HG02763 (cell line): Measurements from ENCODE around the gene SHMT1.
"Not testable (repeated sequence)": the region's sequence is repeated elsewhere in the genome, so short reads cannot be mapped to it uniquely, and the experiment has no call there.

Source experiments
- ATAC-seq: cut with Tn5 transposase; IDR thresholded peaks from one replicate; pipeline ENCODE4 v1.9.1; 2021; ENCODE audit warnings: mild to moderate bottlenecking, moderate library complexity; ENCODE audit not compliant: unreplicated experiment

Gene SHMT1

DNA sequence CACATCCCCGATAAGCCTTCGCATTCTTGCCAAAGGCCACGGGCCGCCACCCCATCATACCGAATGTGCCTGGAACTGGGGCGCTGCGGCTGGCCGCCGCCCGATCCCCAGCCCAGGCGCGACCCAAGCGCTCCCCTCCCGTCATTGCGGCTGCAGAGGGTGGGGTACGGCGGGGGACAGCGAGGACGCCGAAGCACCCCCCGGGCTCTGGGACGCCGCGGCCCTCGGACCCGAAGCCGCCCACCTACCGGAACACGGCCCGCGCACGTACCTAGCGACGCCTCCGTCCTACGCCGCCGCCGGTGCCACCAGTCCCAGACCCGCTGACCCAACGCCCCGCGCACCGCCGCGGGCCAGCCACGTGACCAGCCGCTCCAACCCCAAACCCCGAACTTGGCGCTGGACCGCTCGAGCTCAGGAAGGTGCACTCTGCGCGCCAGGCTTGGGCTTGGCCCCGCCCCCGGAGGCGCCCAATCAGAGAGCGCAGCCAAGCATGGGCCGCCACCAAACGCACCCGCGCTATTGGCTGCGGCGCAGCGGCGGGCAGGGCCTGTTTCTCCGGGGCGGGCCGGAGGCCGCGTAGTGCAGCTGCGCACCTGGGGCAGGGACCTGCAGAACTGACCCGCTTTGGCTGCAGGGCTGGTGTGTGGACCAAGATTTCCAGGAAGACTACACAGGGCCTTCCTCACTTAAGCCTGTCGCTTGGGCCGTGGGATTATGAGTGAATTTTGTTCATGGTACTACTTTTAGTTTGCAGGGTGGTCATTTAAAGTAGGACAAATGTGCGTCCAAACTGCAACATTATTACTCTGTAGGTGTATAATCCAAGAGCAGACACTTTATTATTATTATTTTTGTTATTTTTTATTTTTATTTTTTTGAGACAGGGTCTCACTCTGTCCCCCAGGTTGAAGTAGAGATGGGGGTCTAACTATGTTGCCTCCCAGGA is at the start of gene SHMT1:
TSS of gene SHMT1 (minus strand) at position 450 of the 949 bp plus-strand sequence. CDS start 7,569 bp downstream, outside the sequence.
- ATAC-seq = peak; percentile 99

DNA sequence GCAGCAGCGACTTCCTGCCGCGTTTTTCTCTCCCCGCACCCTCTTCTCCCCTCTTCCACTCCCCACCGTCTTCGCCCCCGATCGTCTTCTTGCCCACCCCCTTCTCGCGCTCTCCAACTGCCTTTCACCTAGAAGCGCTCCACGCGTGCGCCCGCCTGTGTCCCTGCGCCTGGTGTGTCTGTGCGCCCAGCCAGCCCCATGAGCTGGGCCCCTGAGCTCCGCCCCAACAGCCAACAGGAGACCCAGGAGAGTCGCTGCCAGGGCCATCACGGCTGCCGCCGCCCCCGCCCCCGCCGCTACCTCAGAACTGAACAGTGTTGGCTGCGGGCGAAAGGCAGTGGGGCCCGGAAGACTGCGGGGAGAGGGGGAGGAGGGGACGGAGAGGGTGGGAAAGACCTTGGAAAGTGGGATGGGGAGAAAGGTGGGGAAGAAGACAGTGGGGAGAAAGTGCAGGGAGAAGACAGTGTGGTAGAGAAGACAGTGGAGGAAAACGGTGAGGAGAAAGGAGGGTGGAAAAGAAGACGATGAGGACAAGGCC is 48.7 kb upstream of the SHMT1 start:
- peak; percentile 64 for ATAC-seq

DNA sequence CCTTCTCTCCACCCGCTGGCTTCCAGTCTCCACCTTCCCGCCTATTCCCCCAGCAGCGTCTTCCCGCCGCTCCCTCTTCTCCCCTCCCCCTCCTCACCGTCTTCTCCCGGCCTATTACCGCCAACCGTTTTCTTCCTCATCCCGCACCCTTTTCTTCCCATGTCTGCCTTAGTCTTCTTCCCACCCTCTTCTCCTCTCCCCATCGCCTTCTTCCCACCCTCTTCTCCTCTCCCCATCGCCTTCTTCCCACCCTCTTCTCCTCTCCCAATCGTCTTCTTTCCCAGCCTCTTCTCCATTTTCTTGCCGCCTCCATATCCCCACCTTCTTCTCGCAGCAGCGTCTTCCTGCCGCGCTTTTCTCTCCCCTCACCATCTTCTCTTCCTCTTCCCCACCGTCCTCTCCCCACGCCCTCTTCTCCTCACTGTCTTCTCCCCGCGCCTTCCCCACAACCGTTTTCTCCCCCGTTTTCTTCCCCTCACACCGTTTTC is 48.1 kb upstream of the SHMT1 start:
- not testable (repeated sequence) for ATAC-seq

DNA sequence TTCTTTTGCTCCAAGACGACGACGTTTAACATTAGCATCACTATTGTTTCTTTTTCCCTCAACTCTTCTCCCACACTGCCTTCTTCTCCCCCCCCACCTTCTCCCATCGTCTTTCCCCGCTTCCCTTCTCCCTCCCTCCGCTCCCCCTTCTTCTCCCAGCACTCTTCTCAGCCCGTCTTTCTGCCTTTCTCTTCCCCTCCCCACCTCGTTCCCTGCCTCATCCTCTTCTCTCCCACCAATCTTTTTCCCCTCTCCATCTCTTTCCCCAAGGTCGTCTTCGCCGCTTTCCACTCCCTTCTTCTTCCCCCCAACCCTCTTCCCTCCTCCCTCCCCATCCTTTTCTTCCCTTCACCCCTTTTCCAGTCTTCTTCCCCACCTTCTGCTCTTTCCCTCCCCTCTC is 47.4 kb upstream of the SHMT1 start:
- not testable (repeated sequence) for ATAC-seq

DNA sequence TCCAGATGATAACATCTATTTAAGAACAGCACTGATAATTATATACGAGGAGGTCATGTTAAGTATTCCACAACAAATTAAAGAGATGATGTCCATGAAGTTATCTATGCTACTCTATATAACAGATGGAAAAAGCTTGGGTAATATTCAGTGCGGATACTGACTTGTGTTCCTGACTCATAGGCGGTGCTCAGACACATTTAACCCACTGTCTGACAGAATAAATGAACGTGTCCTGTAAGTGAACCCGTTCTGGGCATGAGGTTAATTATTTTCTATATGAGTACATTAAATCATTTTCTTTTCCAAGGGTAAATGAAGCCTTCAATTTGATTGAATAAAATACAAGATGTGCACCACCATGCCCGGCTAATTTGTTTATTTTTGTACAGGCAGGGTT is 46.0 kb upstream of the SHMT1 start:
- ATAC-seq = not testable (repeated sequence)

DNA sequence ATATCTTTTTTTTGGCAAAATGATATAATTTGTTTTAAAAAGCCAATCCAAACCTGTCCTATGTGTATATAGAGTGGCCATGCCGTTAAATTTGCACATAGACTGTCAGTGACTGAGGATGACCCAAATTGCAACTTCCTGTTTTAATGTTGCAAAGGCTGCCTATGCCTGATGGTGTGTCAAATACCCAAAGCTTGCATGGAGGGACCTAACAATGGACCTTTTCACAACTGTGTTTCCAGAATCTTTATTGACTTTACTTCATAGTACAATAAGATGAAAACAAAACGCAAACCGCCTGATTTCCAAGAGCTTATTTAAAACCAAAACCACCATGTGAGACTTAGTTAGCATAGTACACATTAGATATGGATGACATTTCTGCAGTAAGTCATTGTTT is 45.6 kb upstream of the SHMT1 start:
- ATAC-seq = not testable (repeated sequence)

DNA sequence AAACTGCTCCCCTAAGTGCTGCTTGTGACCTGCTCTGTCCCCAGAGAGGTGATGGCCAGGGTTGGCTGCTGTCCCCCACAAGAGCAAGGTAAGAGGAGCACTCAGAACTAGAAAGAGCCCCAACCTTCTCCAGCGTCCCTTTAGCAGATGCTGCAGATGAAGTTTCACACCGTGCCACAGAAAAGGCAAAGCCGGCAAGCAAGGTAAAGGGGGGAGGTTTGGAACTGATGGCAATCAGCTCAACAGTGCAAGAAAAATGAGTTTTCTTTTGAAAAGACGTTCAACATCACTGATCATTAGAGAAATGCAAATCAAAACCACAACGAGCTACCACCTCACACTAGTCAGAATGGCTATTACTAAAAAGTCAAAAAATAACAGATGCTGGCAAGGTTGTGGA is 40.3 kb upstream of the SHMT1 start:
- ATAC-seq = peak; percentile 79

DNA sequence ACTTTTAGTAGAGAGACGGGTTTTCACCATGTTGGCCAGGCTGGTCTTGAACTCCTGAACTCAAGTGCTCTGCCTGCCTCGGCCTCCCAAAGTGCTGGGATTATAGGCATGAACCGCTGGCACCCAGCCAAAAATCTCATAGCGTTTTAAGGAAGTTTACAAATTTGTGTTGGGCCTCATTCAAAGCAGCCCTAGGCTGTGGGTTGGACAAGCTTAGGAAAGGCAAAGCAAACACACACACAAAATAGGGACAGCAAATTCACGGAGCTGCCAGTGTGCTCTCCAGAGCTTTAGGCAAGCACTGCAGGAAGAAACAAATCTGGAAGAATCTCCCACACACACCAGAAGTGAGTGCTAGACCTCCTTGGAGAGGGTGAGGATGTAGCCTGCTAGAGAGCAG is 39.8 kb upstream of the SHMT1 start:
- ATAC-seq = peak; percentile 31

DNA sequence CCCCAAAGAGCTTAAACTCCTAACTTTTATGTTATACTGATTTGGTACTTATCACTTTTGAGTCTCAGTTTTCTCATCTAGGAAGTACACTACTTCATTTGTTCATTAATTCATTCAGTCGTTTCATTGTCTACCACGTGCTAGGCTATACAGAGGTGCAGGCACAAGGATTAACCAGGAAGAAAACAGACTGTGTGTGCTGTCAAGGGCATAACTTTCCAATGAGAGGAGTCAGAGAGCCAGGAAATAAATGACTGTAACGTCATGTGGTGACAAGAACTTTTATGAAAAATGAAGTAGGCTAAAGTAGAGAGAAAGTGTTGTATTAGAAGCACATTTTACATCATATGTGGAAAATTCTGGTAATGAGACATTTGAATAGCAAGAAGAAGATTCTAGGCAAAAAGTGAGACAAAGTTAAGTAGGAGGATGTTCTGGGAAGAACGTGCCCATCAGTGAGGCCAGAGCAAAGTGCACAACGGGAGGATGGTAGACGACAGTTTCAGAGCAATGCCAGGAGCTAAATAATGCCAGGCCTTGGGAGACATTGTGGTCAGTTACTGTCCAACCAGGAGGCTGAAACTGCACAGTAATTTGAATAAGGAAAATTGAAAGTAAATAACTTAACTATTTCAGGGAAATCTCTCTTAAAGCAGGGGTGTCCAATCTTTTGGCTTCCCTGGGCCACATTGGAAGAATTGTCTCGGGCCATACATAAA is 38.7 kb upstream of the SHMT1 start:
- ATAC-seq = not testable (repeated sequence)

DNA sequence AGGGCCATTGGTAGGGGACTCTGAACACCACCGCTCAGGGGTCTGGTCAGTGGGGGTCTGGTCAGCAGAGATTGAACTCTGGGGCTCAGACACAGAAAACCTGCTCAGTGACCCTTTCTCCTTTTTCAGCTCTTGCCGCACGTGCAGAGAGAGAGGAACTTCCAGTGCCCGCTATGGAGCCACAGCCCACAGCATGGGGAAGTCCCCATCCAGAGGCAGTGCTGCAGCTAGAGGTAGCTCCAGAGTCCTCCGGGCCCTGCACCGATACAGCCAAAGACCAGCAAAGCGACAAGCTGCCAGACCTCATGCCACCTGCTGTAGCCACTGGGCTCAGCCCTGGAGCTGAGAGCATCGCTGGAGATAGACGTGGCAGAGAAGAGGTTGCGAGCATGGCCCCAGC is 25.4 kb upstream of the SHMT1 start:
- not testable (repeated sequence) for ATAC-seq

DNA sequence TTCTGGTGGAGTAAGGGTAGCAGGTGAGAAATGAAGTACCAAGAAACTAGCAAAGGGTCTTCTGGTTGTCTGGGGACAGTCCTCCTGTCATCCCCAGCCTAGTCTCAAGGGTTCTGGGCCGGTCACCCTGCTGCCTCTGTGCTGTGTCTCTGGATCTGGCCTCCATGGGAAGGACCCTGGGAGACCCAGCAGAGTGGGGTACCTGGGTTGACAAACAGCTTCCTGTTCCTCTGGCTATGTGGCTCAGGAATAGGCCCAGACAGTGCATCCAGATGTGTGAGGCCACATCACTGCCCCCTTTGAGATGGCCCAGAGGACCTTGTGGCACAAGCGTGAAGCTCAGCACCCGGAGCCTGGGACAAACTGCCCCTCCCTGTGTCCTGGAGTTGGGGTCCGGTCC is 24.9 kb upstream of the SHMT1 start:
- ATAC-seq = not testable (repeated sequence)

DNA sequence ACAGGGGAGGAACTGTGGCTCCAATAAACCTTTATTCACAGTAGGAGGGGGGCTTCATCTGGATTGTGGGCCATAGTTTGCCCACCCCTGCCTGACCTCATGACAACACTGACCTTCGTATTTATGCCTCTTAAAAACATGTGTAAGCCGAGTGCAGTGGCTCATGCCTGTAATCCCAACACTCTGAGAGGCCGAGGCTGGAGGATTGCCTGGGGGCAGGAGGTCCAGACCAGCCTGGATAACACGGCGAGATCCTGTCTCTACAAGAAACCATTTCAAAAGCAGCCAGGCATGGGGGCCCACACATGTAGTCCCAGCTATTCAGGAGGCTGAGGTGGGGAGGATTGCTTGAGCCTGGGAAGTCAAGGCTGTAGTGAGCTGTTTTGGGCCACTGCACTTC is 24.2 kb upstream of the SHMT1 start:
- not testable (repeated sequence) for ATAC-seq

DNA sequence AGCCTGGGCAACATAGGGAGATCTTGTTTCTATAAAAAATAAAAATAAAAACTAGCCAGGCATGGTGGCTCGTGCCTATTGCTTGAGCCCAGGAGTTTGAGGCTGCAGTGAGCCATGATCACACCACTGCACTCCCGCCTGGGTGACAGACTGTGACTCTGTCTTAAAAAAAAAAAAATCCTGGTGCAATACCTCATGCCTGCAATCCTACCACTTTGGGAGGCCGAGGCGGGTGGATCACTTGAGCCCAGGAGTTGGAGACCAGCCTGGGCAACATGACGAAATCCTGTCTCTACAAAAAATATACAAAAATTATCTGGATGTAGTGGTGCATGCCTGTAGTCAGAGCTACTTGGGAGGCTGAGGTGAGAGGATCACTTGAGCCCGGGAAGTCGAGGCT is 20.9 kb upstream of the SHMT1 start:
- not testable (repeated sequence) for ATAC-seq

DNA sequence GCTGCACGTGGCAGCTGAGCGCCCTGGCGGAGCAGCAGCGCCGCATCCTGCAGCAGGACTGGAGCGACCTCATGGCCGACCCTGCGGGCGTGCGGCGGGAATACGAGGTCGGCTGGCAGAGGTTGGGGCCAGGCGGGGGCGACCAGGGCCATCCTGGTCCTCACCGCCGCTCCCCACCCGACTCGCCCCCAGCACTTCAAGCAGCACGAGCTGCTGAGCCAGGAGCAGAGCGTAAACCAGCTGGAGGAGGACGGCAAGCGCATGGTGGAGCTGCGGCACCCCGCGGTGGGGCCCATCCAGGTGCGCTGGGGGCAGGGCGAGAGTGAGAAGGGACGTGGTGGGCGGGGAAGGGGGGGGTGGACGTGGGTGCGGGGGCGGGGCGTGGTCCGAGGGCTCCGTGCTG is 19.7 kb upstream of the SHMT1 start:
- ATAC-seq = not testable (repeated sequence)

DNA sequence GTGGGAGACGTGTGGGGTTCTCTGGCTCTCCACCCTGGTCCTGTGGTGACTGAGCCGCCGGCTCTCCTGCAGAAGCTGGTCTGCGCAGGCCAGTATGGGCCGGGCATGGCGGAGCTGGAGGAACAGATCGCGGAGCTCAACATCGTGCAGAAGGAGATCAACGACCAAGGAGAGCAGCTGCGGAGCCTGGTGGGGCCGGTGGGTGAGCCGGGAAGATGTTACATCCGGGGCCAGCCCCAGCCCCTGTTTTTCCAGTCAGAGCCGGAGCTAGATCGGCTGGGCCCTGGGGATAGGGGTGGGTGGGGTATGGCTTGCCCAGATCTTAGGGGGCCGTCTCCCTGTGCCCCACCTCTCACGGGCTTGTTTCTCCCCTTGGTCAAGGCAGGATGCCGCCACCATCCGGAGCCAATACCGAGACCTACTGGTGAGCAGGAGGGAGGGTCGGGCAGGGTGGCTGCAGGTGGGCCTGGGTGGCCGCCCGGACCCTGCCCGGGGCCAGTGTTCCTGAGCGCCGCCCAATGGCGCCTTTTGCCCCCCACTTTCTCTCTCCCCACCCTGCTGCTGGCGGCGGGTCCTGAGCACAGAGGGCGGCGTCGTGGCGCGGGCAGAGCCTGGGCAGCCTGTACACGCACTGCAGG is 19.2 kb upstream of the SHMT1 start:
- ATAC-seq = no peak

DNA sequence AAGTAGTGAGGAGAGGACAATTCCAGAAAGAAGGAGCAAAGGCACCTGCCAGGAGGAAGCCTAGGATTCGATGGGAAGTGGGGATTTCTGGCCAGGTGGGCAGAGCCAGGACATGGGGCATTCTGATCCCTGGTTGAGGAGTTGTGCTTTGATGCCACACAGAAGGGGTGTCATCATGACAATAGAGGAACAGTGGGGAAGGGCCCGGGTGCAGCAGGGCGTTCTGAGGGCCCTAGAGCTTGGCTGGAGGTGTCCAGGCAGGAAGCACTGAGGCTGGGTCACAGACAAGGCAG is 18.5 kb upstream of the SHMT1 start:
- ATAC-seq = no peak

DNA sequence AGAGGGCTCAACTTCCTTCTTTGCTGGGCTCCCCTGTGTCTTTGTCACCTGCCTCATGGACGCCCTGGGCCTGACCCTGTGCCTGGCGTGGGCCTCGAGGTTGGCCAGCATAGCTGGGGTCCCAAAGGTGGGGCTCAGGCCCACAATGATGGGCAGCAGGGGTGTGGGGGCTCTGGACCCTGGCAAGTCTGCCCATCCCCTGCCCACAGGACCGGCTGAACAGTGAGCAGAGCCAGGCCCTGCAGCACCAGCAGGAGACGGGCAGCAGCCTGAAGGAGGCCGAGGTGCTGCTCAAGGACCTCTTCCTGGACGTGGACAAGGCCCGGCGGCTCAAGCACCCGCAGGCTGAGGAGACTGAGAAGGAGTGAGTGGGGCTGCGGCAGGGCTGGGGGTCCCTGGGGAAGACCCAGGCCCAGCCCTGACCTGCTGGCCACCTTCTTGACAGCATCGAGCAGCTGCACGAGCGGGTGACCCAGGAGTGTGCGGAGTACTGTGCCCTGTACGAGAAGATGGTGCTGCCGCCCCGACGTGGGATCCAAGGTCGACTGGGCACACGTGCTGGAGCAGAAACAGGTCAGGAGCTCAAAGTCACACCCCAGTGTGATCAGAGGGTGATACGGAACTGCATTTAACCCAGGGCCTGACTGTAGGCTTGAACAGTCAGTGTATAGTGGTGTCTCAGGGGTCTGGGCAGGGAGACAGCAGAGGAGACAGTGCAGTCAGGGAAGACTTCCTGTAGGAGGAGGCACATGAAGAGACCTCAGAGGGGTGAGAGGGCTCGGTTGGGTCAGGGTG is 18.0 kb upstream of the SHMT1 start:
- no peak for ATAC-seq

DNA sequence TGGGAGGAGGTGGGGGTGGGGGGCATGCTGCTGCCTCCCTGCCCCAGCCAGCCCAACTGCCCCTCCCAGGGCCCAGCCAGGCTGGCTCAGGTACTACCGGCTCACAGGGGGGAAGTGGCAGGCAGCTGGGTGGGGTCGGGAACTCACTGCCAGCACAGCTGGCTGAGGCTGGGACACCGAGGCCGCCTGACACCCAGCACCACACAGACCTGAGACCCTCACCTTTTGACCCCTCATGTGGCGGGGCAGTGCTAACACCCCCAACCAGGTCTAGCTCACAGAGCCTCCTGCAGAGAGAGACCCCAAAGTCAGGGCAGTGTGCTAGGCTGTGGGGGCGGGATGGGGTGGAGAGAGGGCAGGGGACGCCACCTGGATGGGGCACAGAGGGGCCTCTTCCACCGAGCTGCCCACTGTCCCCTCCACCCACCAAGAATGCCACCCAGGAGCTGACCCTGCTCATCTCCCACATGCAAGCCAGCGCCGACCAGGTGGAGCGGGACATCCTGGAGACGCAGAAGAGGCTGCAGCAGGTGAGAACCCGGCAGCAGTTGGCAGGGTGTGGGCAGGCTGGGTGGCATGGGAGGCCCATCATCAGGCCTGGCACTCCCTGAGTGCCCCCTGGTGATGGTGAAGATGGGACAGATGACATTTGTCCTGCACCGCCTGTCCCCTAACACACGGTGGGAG is 17.3 kb upstream of the SHMT1 start:
- ATAC-seq = no peak

DNA sequence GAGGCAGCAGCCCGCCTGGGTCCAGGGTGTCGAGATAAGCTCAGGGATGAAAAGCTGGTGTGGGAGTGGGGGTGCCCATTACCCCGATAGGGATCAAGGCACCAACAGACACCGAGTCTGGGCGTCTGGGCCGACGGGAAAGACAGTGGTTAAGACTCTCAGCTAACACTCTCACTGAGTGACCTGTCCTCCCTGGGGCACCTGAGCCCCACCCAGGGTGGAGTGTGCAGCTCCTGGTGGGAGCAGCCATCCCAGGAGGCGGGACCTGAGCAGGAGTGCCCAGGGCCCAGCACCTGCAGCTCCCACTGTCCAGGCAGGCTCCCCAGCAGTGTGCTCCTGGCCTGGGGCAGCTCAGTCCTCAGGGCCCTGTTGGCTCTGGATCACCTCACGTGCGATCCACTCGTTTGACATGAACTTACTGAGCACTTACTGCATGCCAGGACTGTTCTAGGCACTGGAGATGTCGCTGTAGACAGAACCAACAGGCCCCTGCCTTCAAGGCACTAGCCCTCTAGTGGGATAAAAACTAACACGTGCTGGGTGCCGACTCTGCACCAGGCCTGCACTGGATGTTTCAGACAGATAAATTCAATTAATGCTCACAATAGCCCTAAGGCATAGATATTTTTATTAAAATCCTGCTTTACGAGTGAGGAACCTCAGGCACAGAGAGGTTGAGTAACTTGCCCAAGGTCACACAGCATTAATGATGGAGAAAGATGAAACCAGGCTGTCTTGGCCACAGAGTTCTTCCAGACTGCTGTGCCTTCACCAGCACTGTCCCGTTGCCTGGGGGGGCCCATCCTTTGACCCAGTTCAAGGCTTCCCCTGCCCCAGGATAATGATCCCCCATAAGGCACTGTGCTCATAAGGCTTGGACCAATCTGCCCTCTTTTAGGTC is 16.1 kb upstream of the SHMT1 start:
- no peak for ATAC-seq
